Mammary epithelial cell (primary cell): Measurements from ENCODE around the gene SNRPB.

ENCODE experiments used
- EZH2 ChIP-seq: IDR thresholded peaks from 2 replicates; pipeline ENCODE4 v1.6.1; 2012; ENCODE audit warnings: low read length, inconsistent platforms, borderline replicate concordance
- TF ChIP-seq, protein P1 (sequence below), 2 donors: IDR thresholded peaks in 1 of 2; conservative IDR thresholded peaks in 1 of 2; 2 replicates each; pipeline ENCODE4 v1.5.1; 2011 to 2012; ENCODE audit warnings: inconsistent platforms in 2 of 2, low read length in 2 of 2, mild to moderate bottlenecking in 2 of 2, control low read depth in 1 of 2, low read depth in 1 of 2; ENCODE audit not compliant: insufficient read depth in 1 of 2; ENCODE audit errors: extremely low read depth in 1 of 2

DNA sequence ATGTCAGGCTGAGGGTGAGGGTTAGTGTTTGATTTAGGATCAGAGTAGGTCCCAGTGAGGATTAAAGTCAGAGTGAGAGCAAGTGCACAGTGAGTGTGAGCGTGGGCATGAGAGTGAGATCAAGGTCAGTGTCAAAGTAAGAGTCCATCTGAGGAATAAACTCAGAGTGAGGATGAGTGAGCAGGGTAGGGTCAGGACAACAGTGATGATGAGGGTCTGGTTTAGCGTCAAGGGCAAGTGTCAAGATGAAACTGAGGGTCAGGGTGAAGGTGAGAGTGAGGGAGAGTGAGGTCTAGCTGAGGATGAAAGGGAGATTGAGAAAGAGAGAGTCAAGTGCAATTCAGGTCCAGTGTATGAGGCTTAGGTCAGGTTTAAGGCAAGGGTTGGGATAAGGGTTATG is 45.8 kb upstream of the SNRPB start:
- TF ChIP-seq, protein P1, sequence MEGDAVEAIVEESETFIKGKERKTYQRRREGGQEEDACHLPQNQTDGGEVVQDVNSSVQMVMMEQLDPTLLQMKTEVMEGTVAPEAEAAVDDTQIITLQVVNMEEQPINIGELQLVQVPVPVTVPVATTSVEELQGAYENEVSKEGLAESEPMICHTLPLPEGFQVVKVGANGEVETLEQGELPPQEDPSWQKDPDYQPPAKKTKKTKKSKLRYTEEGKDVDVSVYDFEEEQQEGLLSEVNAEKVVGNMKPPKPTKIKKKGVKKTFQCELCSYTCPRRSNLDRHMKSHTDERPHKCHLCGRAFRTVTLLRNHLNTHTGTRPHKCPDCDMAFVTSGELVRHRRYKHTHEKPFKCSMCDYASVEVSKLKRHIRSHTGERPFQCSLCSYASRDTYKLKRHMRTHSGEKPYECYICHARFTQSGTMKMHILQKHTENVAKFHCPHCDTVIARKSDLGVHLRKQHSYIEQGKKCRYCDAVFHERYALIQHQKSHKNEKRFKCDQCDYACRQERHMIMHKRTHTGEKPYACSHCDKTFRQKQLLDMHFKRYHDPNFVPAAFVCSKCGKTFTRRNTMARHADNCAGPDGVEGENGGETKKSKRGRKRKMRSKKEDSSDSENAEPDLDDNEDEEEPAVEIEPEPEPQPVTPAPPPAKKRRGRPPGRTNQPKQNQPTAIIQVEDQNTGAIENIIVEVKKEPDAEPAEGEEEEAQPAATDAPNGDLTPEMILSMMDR (conservative IDR thresholded peaks at IDR 0.05 in 1 of 2, IDR thresholded peaks at IDR 0.05 in 1 of 2; ENCODE audit: extremely low read depth in 1 of 2, insufficient read depth in 1 of 2, low read depth in 1 of 2, low read length in 2 of 2), result no peak
- no peak for TF ChIP-seq EZH2
